GM21619 (cell line): Measurements from ENCODE around the gene GSTA3.
"Not testable (repeated sequence)": the region's sequence is repeated elsewhere in the genome, so short reads cannot be mapped to it uniquely, and the experiment has no call there.

ENCODE experiments used
- ATAC-seq: cut with Tn5 transposase; IDR thresholded peaks from one replicate; pipeline ENCODE4 v1.9.1; 2021; ENCODE audit not compliant: unreplicated experiment

GSTA3 gene

GRCh38 chr6:52909531-52909930 lies at the start of gene GSTA3:
GSTA3 (minus strand) TSS chr6:52909698; CDS start chr6:52905834, 3,864 bp downstream.
- ATAC-seq: no peak

- no peak for ATAC-seq
These were observed 49.2 kb upstream of the GSTA3 start for GRCh38 chr6:52958546-52959255.

GRCh38 chr6:52955871-52956270 lies 46.4 kb upstream of the GSTA3 start:
- ATAC-seq: no peak

GRCh38 chr6:52953911-52954839 lies 44.7 kb upstream of the GSTA3 start:
- ATAC-seq: peak; percentile 65

DNA sequence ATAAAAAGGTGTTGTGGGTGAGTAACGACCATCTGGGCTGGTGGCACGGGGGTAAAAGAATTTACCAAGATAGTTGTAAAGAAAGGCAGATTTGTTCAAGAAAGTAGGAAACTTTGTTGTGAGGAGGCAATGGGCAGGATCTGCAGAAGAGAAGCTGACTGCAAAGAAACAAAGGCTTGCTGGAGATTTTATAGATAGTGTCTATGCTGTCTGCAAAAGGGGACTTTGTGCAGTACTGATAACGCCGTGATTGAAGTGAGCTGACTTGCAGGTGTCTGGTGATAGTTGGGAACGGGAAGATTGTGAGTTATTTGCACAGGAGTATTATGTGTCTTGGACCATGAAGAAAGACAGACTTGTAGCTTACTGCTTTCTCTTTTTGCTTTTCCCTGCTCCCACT lies 36.8 kb upstream of the GSTA3 start:
- ATAC-seq: no peak

DNA sequence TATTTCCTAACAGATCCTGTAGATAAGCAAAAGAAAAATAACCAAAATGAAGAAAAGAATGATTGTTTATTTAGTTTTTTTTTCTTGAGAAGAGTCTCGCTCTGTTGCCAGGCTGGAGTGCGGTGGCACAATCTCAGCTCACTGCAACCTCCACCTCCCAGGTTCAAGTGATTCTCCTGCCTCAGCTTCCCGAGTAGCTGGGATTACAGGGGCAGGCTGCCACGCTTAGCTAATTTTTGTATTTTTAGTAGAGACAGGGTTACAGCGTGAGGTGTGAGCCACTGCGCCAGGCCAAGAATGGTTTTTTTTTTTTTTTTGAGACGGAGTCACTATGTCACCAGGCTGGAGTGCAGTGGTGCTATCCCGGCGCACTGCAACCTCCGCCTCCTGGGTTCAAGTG lies 33.3 kb upstream of the GSTA3 start:
- not testable (repeated sequence) for ATAC-seq

DNA sequence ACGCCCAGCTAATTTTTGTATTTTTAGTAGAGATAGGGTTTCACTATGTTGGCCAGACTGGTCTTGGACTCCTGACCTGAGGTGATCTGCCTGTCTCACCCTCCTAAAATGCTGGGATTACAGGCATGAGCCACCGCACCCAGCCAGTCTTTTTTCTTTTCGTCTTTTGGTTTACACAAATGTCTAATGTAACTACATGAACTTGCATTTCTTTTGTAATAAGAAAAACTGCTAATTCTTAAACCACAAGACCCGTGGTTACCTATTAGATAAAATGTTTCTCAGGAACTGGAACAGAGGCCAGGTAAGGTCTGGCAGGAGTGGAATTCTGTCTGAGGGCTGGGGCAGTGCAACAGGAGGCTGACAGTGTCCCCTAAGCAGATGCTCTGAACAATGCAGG lies 32.7 kb upstream of the GSTA3 start:
- no peak for ATAC-seq

- no peak for ATAC-seq
These were observed 28.4 kb upstream of the GSTA3 start for GRCh38 chr6:52937908-52938307.

DNA sequence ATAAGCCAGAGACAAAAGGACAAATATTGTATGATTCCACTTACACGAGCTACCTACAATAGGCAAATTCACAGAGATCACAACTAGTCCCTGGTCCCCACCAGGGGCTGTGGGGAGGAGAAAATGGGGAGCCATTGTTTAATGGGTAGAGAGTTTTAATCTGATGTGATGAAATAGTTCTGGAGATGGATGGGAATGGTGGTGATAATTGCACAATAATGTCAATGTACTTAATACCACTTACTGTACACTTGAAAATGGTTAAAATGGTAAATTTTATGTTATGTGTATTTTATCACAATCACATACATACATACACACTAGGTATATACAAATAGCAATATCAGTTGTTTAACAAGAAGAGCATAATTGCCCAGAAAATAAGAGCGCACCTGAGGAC lies 24.3 kb upstream of the GSTA3 start:
- ATAC-seq: no peak

GRCh38 chr6:52931351-52931750 lies 21.9 kb upstream of the GSTA3 start:
- ATAC-seq: no peak

GRCh38 chr6:52929321-52930164 lies 20.0 kb upstream of the GSTA3 start:
- ATAC-seq: no peak

GRCh38 chr6:52927451-52927850 lies 18.0 kb upstream of the GSTA3 start:
- ATAC-seq: no peak

DNA sequence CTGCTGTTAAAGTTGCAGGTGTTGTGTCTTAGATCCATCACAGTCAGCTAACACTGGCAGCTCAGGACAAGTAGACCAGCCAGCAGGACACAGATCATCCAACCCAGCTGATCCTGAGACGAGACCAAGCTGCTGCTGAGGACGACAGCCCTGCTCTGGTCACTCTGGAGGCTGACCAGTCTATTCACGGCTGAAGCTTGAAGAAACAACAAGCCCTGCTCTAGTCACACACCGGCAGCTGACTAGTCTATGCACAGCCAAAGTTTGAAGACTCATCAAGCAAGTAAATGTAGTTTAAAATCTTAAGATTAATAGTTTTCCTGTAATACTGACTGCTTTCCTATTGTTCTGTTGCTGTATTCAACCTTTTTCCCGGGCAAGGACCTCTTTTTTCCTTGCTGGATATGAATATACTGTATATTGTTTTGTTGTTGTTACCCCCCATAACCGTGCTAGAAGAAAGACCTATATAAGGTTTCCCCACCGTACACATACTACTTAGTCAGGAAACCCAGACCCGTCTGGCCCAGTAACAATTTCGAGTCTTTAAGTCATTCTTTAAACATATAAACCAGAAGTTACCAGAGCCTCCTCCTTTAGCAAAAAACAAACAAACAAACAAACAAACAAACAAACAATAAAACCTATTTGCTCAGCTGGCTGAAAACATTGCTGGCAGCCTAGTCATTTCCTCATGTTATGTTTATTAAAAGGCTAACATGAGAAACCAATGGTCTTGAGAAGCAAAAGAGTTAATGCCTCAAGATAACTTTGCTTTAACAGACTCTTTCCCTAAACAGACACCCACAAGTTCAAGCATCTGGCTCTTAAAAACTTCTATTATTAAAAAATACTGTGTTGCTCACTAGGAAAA lies 16.7 kb upstream of the GSTA3 start:
- ATAC-seq: no peak

GRCh38 chr6:52925042-52925441 lies 15.5 kb upstream of the GSTA3 start:
- no peak for ATAC-seq

GRCh38 chr6:52923689-52924088 lies 14.2 kb upstream of the GSTA3 start:
- ATAC-seq: not testable (repeated sequence)

DNA sequence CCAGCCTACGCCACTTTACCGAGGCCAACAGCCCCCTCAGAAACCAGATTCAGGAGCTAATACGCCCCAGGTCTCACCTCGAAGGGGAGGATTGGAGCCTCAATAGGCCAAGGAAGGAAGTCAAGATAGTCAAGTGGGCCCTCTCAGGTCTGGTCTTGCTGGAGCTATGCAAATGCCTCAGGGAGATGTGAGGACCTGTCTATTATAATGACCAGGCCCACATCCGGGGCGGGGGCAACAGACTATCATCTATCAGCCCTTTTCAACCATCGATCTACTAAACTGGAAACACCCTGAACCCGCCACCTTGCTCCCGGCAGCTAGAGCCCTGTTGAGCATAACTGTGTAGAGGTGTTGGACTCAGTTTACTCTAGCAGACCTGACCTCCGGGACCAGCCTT lies 12.7 kb upstream of the GSTA3 start:
- no peak for ATAC-seq

GRCh38 chr6:52921743-52922142 lies 12.2 kb upstream of the GSTA3 start:
- ATAC-seq: no peak

- not testable (repeated sequence) for ATAC-seq
These were observed 10.0 kb upstream of the GSTA3 start for GRCh38 chr6:52919511-52919910.

- not testable (repeated sequence) for ATAC-seq
These were observed 9.3 kb upstream of the GSTA3 start for GRCh38 chr6:52918771-52919170.

DNA sequence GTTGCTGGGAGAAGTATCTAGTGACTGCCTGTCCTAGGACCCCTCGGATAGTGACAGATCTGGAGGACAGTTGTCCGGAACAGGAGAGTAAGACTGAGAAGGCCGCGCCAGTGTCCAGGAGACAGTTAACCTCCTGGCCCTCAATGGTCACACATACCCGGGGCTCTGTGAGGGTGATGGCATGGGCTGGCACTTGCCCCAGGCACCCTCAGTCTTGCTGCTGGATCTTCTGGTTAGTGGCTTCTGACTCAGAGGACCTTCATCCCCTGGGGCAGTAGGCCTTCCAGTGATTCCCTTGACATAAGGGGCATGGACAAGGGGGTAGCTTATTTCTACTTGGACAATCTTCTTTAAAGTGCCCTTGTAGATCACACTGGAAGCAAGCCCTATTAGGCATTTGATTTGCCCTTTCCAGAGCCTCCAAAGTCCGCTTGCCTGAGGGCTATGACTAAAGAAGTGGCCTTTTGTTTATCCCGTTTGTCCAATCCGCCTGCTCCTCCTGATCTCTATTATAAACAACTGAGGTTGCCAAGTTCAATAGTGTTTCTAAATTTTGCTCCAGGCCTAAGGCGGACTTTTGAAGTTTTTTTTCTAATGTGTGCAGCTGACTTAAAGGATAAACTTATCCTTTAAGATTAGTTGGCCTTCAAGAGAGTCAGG lies 8.7 kb upstream of the GSTA3 start:
- not testable (repeated sequence) for ATAC-seq
